ENCODE data around the gene NLRP6. TPM values are rescaled to one million over a fixed set of nuclear protein-coding genes. Genes with fewer than 3 reads are reported as not detected.
"Not testable (repeated sequence)": the region's sequence is repeated elsewhere in the genome, so short reads cannot be mapped to it uniquely, and the experiment has no call there.

Gene NLRP6
- total RNA-seq, 2 experiments from 2014 or later, result 14.4 to 14.7 TPM

GRCh38 chr11:316891-317301 lies 38.7 kb downstream of the NLRP6 start:
- H3K27me3 Mint-ChIP-seq, result no peaks in the 10 kb centered on the region
- peak overlapping the region; percentile 94 for H3K4me3 Mint-ChIP-seq
- Histone ChIP-seq H3K4me1 (ENCODE audit: insufficient read depth, low read length) (peaks cover 62% of the 10 kb centered on the region), H3K36me3 (ENCODE audit: insufficient read depth, low read length) (peaks cover 15% of the 10 kb centered on the region), H3K27ac (ENCODE audit: low read depth in 1 of 2, low read length in 2 of 2) (peak overlapping the region; percentile 59 to 93), H3K4me3 (ENCODE audit: low read length) (peak overlapping the region; percentile 90), H3K27me3 (ENCODE audit: control insufficient read depth in 1 of 2, insufficient read depth in 2 of 2, low read length in 2 of 2) (no peaks in the 10 kb centered on the region), H3K9me3 (ENCODE audit: control insufficient read depth in 1 of 2, insufficient read depth in 1 of 2, low read length in 2 of 2) (no peaks in the 10 kb centered on the region)
- CTCF ChIA-PET, result interaction anchor here (0.8 to 3.0 kb wide), 8 partner anchors 11 to 96 kb away, joined by 3 to 18 read pairs (median 4); partner anchors contain the start of gene PSMD13
- DNase-seq (peak in 5 of 14 experiments; percentile 33 to 73 (median 57)), ATAC-seq (ENCODE audit: poor library complexity) (peak; percentile 8)
- no peaks in the 10 kb centered on the region for H3K9me3 Mint-ChIP-seq
- POLR2A ChIA-PET, result interaction anchor here (0.6 to 4.5 kb wide), 20 partner anchors 8 to 189 kb away, joined by 3 to 56 read pairs (median 8); partner anchors contain the start of genes BET1L, IFITM2, NLRP6 and PGGHG
- no peak for TF ChIP-seq CTCF (IDR thresholded peaks at IDR 0.05)
- intact Hi-C loops (cut with DNase I, micrococcal nuclease), result loop anchor here in 1 of 2 experiments (2.0 kb wide), 2 partner anchors 38 to 48 kb away; no protein-coding TSS in a partner anchor
- H3K36me3 Mint-ChIP-seq (ENCODE audit: low read depth), result peaks cover 54% of the 10 kb centered on the region
- peak overlapping the region; percentile 94 for H3K27ac Mint-ChIP-seq
- H3K4me1 Mint-ChIP-seq (ENCODE audit: low read depth), result peaks cover 56% of the 10 kb centered on the region

- Histone ChIP-seq H3K27ac (ENCODE audit: low read depth in 1 of 2, low read length in 2 of 2) (peak overlapping the region; percentile 52 to 93), H3K4me3 (ENCODE audit: low read length) (peak overlapping the region; percentile 90), H3K36me3 (ENCODE audit: insufficient read depth, low read length) (peaks cover 15% of the 10 kb centered on the region), H3K4me1 (ENCODE audit: insufficient read depth, low read length) (peaks cover 55% of the 10 kb centered on the region)
- CTCF ChIA-PET, result interaction anchor here (0.8 to 3.0 kb wide), 7 partner anchors 12 to 80 kb away, joined by 3 to 18 read pairs (median 5); partner anchors contain the start of gene PSMD13
- POLR2A ChIA-PET, result interaction anchor here (0.8 to 4.5 kb wide), 17 partner anchors 9 to 188 kb away, joined by 3 to 56 read pairs (median 10); partner anchors contain the start of genes BET1L, NLRP6, PGGHG and PSMD13
- ATAC-seq (ENCODE audit: poor library complexity); H3K9me3 Mint-ChIP-seq; H3K27me3 ChIP-seq (ENCODE audit: control insufficient read depth in 1 of 2, insufficient read depth in 2 of 2, low read length in 2 of 2); H3K9me3 ChIP-seq (ENCODE audit: control insufficient read depth in 1 of 2, insufficient read depth in 1 of 2, low read length in 2 of 2); H3K27me3 Mint-ChIP-seq; DNase-seq: not testable (repeated sequence)
- intact Hi-C loops (cut with DNase I, micrococcal nuclease), result loop anchor here in 1 of 2 experiments (2.0 kb wide), 2 partner anchors 37 to 49 kb away; no protein-coding TSS in a partner anchor
- Mint-ChIP-seq H3K4me1 (ENCODE audit: low read depth) (peaks cover 49% of the 10 kb centered on the region), H3K36me3 (ENCODE audit: low read depth) (peaks cover 48% of the 10 kb centered on the region), H3K27ac (peak overlapping the region; percentile 94), H3K4me3 (peak overlapping the region; percentile 94)
Observed at GRCh38 chr11:317668-318404, 39.6 kb downstream of the NLRP6 start.

GRCh38 chr11:318405-319120 lies 40.4 kb downstream of the NLRP6 start:
- H3K4me3 Mint-ChIP-seq; DNase-seq; H3K9me3 ChIP-seq (ENCODE audit: control insufficient read depth in 1 of 2, insufficient read depth in 1 of 2, low read length in 2 of 2); H3K27me3 ChIP-seq (ENCODE audit: control insufficient read depth in 1 of 2, insufficient read depth in 2 of 2, low read length in 2 of 2); H3K9me3 Mint-ChIP-seq; H3K27ac Mint-ChIP-seq; H3K27me3 Mint-ChIP-seq; intact Hi-C loops (cut with DNase I, micrococcal nuclease): not testable (repeated sequence)
- ChIA-PET CTCF (interaction anchor here (3.0 kb wide), 1 partner anchor 68 kb away, joined by 13 read pairs; no protein-coding TSS in a partner anchor), POLR2A (interaction anchor here (1.1 to 4.5 kb wide), 10 partner anchors 9 to 111 kb away, joined by 3 to 56 read pairs (median 11); partner anchors contain the start of genes BET1L, PGGHG and RIC8A)
- peak; percentile 24 for ATAC-seq (ENCODE audit: poor library complexity)
- peak overlapping the region in 1 of 2 donors; percentile 35 for H3K27ac ChIP-seq (ENCODE audit: low read depth in 1 of 2, low read length in 2 of 2)
- Mint-ChIP-seq H3K4me1 (ENCODE audit: low read depth) (peaks cover 44% of the 10 kb centered on the region), H3K36me3 (ENCODE audit: low read depth) (peaks cover 41% of the 10 kb centered on the region)
- peak overlapping the region; percentile 51 for H3K4me3 ChIP-seq (ENCODE audit: low read length)
- H3K36me3 ChIP-seq (ENCODE audit: insufficient read depth, low read length), result peaks cover 15% of the 10 kb centered on the region
- H3K4me1 ChIP-seq (ENCODE audit: insufficient read depth, low read length), result peaks cover 50% of the 10 kb centered on the region

GRCh38 chr11:319121-319887 lies 41.1 kb downstream of the NLRP6 start:
- intact Hi-C loops (cut with DNase I, micrococcal nuclease); H3K27me3 Mint-ChIP-seq; CTCF ChIA-PET; H3K9me3 ChIP-seq (ENCODE audit: control insufficient read depth in 1 of 2, insufficient read depth in 1 of 2, low read length in 2 of 2); H3K27me3 ChIP-seq (ENCODE audit: control insufficient read depth in 1 of 2, insufficient read depth in 2 of 2, low read length in 2 of 2); H3K9me3 Mint-ChIP-seq: not testable (repeated sequence)
- H3K4me1 Mint-ChIP-seq (ENCODE audit: low read depth), result peaks cover 40% of the 10 kb centered on the region
- POLR2A ChIA-PET, result interaction anchor here (0.9 to 1.1 kb wide), 3 partner anchors 9 to 36 kb away, joined by 3 read pairs; no protein-coding TSS in a partner anchor
- ATAC-seq (ENCODE audit: poor library complexity) (peak; percentile 9), DNase-seq (peak in 2 of 14 experiments; percentile 12 to 33)
- H3K4me3 ChIP-seq (ENCODE audit: low read length), result peak overlapping the region; percentile 51
- peaks cover 15% of the 10 kb centered on the region for H3K36me3 ChIP-seq (ENCODE audit: insufficient read depth, low read length)
- H3K36me3 Mint-ChIP-seq (ENCODE audit: low read depth), result peaks cover 33% of the 10 kb centered on the region
- H3K4me3 Mint-ChIP-seq, result peak overlapping the region; percentile 94
- H3K27ac Mint-ChIP-seq, result peak overlapping the region; percentile 88
- peaks cover 51% of the 10 kb centered on the region for H3K4me1 ChIP-seq (ENCODE audit: insufficient read depth, low read length)
- peak overlapping the region in 1 of 2 donors; percentile 35 for H3K27ac ChIP-seq (ENCODE audit: low read depth in 1 of 2, low read length in 2 of 2)

GRCh38 chr11:319888-320273 lies 41.7 kb downstream of the NLRP6 start:
- H3K4me3 ChIP-seq (ENCODE audit: low read length), result peak overlapping the region; percentile 51
- H3K27me3 Mint-ChIP-seq; H3K9me3 Mint-ChIP-seq; ATAC-seq (ENCODE audit: poor library complexity); DNase-seq; H3K27me3 ChIP-seq (ENCODE audit: control insufficient read depth in 1 of 2, insufficient read depth in 2 of 2, low read length in 2 of 2); intact Hi-C loops (cut with DNase I, micrococcal nuclease); H3K9me3 ChIP-seq (ENCODE audit: control insufficient read depth in 1 of 2, insufficient read depth in 1 of 2, low read length in 2 of 2); CTCF ChIA-PET: not testable (repeated sequence)
- peak overlapping the region; percentile 88 for H3K27ac Mint-ChIP-seq
- H3K36me3 Mint-ChIP-seq (ENCODE audit: low read depth), result peaks cover 28% of the 10 kb centered on the region
- peaks cover 14% of the 10 kb centered on the region for H3K36me3 ChIP-seq (ENCODE audit: insufficient read depth, low read length)
- peak overlapping the region in 1 of 2 donors; percentile 30 for H3K27ac ChIP-seq (ENCODE audit: low read depth in 1 of 2, low read length in 2 of 2)
- H3K4me1 ChIP-seq (ENCODE audit: insufficient read depth, low read length), result peaks cover 56% of the 10 kb centered on the region
- POLR2A ChIA-PET, result interaction anchor here (0.5 to 0.9 kb wide), 2 partner anchors 8 to 36 kb away, joined by 3 to 4 read pairs; no protein-coding TSS in a partner anchor
- H3K4me1 Mint-ChIP-seq (ENCODE audit: low read depth), result peaks cover 43% of the 10 kb centered on the region
- H3K4me3 Mint-ChIP-seq, result peak overlapping the region; percentile 94

All from CD4-positive, alpha-beta T cell (primary cell).